ENCODE results near the gene CDT1. TPM values are rescaled to one million over a fixed set of nuclear protein-coding genes. Genes with fewer than 3 reads are reported as not detected.

The CDT1 gene
- 1.1 and 7.6 TPM in 2 replicates for total RNA-seq

- DNase-seq (ENCODE audit: low read depth) = peak; percentile 17
These were observed at the start of gene CDT1 for GRCh38 chr16:88803264-88803987. CDT1 (plus strand) TSS chr16:88803789; CDS start chr16:88803832, 43 bp downstream.

- DNase-seq (ENCODE audit: low read depth) = no peak
These were observed 49.3 kb upstream of the CDT1 start for GRCh38 chr16:88754109-88754911.

DNA sequence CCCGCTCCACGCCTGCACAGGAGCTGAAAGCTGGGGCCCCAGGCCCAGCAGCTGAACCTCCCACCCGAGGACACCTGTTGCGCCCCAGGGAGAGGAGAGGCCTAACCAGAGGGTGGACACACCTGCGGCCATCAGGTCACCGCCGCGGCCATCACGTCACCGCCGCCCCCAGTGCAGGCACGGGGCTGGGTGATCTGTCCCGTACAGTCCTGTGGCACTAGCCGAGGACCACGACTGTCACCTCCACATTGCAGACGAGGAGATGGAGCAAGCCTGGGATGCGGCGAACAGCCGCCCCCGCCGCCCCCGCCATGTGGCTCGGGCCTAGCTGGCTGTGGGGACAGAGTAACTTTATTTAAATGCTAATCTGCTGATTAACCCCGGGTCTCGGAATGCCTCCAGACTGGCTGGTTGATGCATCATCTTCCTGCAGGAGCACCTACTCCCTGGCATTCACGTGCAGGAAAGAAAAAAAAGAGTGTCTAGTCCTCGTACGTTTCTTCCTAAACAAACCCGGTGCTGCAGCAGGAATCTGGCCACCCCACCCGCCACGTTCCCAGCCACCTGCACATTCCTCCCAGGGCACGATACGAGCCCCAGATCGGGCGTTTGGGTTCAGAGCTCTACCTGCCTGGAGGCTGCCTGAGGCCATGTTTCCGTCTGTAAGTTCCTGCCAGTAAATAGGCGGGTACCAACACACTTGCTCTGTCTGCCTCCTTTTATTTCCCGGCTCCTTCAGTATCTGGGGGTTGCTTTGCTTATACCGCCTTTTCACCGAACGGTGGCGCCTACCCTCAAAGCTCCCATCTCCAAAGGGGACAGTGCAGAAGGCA is 48.5 kb upstream of the CDT1 start:
- peak; percentile 32 for DNase-seq (ENCODE audit: low read depth)

DNA sequence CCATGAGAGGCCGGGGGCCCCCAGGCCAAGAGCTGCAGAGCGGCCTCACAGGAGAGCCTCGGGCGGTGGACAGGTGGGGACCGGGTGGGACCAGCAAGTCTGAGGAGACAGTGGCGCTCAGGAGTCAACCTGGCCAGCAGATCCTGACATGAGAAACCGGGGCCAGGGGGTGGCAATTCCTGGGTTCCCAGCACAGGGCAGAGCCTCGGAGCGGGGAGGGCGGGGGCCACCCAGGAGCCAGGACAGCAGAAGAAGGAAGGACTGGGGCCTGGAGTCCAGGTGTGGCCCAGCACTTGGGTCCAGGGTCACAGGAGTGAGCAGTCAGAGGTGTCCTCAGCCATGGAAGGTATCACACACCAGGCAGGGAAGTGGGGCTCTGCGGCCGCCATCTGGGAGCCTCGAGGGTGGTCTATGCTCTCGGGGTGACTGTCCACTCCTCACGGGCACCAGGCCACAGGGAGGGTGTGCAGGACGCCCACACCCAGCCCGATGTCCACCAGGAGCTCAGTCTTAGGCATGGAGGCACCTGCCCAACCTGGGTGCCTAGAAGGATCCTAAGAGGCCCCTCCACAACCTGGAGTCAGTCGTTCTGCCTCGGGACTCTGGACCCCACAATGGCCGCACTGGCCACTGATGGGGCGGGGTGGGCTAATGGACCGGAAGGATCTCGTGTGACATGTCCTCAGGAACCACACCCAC is 47.7 kb upstream of the CDT1 start:
- no peak for DNase-seq (ENCODE audit: low read depth)

DNA sequence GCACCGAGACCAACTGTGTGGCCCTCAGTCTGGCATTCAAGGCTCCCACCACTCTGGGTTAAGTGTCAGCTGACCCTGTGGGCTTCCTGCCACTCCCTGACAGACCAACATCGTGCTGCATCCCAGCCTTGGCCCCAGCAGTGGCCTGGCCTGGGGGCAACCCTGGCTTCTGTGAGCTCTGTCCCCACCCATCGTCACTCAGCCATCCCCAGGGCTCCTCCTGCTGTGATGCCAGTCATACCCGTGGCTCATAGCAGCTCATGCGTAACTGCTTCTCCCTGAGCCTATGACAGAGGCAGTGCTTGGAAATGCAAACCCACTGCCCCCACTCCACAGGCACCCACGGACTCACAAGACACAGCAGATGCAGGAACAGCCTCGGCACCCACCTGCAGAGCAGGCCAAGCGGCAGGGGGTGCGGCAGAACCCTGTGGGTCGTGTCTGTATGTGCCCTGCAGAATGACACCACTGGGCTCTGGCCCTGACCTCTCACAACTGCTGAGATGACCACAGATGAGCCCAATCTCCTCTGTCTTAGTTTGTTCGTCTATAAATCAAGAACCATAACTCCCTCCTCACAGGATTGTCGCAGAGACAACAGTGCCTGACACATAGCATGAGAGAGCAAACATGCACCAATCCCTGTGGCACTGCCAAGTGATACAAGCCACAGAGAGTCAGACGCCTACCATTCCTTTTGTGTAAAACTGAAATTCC is 45.2 kb upstream of the CDT1 start:
- DNase-seq (ENCODE audit: low read depth) = peak; percentile 52

DNA sequence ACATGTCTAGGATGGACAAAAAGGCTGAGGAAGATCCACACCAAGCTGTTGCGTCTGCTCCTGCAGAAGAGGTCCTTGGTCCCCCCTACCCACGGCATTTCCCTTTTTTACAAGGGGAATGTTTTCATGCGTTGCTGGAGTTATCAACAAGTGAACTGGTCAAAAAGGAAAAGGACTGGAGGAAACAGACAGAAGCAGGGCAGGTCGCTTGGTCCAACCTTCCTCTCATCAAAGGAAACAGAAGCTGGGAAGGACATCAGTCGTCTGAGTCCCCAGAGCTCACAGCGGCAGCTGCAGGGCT is 44.7 kb upstream of the CDT1 start:
- DNase-seq (ENCODE audit: low read depth) = no peak

DNA sequence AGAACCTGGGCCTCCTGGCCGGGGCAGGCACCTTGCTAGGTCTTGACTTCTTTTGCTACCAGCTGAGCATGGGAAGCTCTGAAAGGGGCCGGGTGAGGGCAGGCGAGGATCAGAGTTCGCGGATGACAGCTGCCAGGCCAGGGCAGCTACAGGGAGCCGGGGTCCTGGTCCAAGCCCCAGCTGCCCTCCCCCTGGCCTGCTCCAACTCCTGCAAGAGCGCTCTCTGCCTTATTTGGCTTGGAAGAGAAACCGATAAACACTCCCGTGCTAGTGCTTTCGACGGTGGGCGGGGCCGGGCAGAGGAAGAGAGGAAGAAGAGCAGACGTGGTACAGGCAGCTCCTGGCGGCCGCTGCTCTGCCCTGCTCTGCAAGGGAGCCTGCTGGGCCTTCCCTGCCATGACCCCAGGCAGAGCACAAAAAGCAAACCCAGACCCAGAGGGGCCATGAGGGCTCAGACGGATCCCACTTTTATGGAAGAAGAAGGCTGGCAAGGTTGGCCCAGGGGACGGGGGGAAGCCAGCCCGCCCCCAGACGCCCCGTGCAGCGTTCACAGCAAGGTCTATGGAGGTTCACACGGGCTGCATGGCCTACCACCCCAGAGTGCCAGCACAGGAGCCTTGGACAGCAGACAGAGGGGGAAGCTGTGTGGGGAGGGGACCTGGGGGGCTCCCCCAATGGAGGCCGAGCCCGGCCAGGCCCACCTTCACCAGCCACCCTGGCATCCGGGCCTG is 44.2 kb upstream of the CDT1 start:
- DNase-seq (ENCODE audit: low read depth) = no peak

DNA sequence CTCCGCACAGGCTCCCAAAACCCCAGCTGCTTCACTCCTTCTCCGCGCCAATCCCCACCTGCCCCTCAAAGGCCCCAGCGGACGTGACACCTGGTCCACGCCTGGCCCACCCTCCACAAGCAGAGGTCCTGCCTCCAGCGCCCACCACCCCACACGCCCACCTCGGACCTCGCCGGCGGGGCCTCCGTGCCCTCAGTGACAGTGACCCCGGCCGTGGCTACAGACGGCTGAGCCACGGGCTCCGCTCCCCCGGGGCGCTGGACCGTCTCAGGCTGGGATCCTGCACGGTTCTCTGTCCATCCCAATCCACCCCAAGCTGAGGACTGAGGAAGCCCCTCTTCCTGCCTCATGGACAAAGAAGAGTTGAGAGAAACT is 43.6 kb upstream of the CDT1 start:
- no peak for DNase-seq (ENCODE audit: low read depth)

DNA sequence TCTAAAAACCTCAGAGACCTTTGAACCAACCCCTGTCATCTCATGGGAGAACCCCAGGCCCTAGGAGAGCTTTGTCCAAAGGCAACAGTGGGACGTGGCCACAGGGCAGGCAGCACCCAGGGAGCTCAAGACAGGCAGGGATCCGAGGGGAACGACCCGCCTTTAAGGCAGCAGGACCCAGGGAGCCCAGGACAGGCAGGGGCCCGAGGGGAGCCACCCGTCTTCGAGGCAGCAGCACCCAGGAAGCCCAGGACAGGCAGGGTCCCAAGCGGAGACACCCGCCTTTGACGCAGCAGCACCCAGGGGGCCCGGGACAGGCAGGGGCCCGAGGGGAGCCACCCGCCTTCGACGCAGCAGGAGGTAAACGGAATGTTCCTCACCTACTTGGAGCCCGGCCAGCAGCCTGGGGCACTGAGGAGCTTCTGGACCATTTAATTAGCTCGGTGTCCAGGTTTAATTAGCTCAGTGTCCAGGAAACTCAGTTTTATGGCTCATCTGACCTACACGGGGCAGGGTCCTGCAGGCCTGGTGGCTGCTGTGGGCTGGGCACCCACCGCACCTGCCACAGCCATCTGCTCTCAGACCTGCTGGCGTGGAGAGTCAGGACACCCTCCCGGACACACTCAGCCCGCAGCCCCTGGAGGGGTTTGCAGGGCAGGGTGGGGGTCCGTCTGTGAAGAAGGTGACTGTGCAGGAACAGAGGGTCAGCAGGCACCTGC is 43.0 kb upstream of the CDT1 start:
- peak; percentile 34 for DNase-seq (ENCODE audit: low read depth)

- DNase-seq (ENCODE audit: low read depth) = no peak
These were observed 42.5 kb upstream of the CDT1 start for GRCh38 chr16:88761143-88761534.

DNA sequence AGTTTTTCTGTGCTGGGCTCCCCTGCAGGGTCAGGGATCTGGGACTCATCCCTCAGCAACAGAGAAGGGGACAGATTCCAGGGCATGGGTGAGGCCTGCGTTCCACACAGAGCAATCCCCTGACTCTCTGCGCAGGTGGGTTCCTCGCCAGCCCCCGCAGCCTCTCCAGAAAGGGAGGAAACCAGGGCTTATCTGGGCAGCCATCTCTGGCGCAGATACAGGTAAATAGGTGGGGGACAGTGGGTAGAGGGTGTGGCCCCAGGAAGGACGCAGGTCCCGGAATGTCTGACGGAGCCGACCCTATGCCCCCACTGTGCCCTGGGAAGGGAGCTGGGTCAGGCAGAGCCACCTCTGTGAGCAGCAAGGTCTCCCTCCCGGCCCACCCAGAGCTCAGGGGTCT is 41.8 kb upstream of the CDT1 start:
- no peak for DNase-seq (ENCODE audit: low read depth)

- DNase-seq (ENCODE audit: low read depth) = no peak
These were observed 41.2 kb upstream of the CDT1 start for GRCh38 chr16:88762258-88762870.

DNA sequence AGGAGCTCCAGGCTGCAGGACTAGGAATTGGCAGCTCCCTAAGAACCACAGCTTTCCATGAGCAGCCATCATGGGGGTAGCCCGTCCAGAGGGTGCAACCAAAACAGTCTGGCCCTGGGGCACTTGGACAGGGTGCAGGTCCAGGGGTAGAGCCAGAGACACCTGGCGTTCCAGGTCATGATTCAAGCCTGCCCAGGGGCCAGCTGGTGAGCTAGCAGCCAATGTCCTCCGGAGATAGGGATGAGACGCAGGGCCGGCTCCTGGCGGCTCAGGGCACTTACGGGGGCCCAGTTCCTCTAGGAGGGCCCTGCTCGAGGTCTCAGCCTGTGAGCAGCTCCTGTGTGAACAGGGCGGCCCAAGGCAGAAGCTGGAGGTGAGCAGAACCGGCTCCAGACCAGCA is 40.6 kb upstream of the CDT1 start:
- DNase-seq (ENCODE audit: low read depth) = no peak

- DNase-seq (ENCODE audit: low read depth) = peak; percentile 68
These were observed 40.0 kb upstream of the CDT1 start for GRCh38 chr16:88763502-88764053.

- DNase-seq (ENCODE audit: low read depth) = no peak
These were observed 39.5 kb upstream of the CDT1 start for GRCh38 chr16:88764080-88764479.

DNA sequence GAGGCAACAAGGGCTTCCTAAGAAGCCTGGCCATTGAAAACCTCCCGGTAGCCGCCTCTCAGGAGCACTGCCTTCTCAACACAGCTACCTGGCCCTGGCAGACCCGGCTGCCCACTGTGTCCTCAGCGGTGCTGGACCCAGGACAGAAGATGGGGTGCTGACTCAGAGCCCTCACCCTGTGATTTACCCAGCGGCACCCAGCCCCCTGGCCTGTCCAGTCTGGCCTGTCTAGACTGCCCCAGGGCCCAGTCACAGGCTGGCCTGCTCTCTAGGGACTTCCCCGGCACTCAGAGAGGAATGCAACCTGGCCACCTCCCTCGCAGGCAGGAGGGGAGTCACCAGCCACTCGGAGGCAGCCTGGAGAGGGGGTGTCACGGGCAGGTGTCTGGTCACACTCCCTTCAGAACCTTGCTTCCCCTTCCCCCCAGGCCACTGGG is 38.7 kb upstream of the CDT1 start:
- DNase-seq (ENCODE audit: low read depth) = peak; percentile 68

DNA sequence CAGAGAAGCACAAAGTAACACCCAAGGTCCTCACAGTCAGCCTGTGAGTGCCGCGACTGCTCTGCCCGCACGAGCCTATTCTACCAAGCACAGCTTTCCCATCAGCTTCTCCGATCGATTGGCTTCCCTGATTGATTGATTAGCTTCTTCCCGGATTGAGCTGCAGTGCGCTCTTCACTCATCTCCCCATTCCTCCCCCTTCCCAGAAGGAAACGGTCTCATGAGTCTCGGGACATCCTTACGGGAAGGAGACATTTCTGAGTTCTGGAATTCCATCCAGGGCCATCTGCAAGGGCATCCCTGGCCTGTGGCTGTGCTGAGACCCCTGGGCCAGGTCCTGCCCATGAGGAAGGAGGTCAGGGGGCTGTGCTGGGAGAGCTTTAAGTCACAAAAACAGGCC is 36.6 kb upstream of the CDT1 start:
- DNase-seq (ENCODE audit: low read depth) = no peak

- DNase-seq (ENCODE audit: low read depth) = no peak
These were observed 36.0 kb upstream of the CDT1 start for GRCh38 chr16:88767546-88768070.
